ENCODE measurements around the gene SLC39A6.

SLC39A6 gene

GRCh38 chr18:36064027-36064808 lies 64.9 kb downstream of the SLC39A6 start:
- FAIRE-seq (no peak), DNase-seq (ENCODE audit: low spot score) (no peak)

GRCh38 chr18:36058674-36059073 lies 70.5 kb downstream of the SLC39A6 start:
- DNase-seq (ENCODE audit: low spot score) (no peak), FAIRE-seq (no peak)

Measured in urothelium cell line (cell line).